ENCODE results near the gene TRAPPC10. TPM values are rescaled to one million over a fixed set of nuclear protein-coding genes. Genes with fewer than 3 reads are reported as not detected.

TRAPPC10 gene
- total and polyA plus RNA-seq, 5 donors from 2014 or later = 13.5 to 132 (median 17.9) TPM

GRCh38 chr21:44076316-44076715 is 64.2 kb downstream of the TRAPPC10 start:
- Mint-ChIP-seq H3K36me3 (peaks cover 41% of the 10 kb centered on the region), H3K9me3 (no peaks in the 10 kb centered on the region), H3K4me3 (no peak overlapping the region), H3K27me3 (no peaks in the 10 kb centered on the region), H3K4me1 (peaks cover 4 to 18% (median 12%) of the 10 kb centered on the region in 4 donors), H3K27ac (peak overlapping the region in 2 of 3 donors; percentile 79 to 80)
- H3K4me3 ChIP-seq (ENCODE audit: low read depth, low read length) = no peak overlapping the region
- H3K9me3 ChIP-seq (ENCODE audit: control insufficient read depth in 2 of 2, low read length in 2 of 2) = no peaks in the 10 kb centered on the region
- no peaks in the 10 kb centered on the region for H3K27me3 ChIP-seq (ENCODE audit: control insufficient read depth, insufficient read depth, low read length)
- ATAC-seq (ENCODE audit: low read depth in 2 of 2) (no peak), DNase-seq (no peak)
- peaks cover 87% of the 10 kb centered on the region for H3K36me3 ChIP-seq (ENCODE audit: control insufficient read depth, insufficient read depth, low read length)
- peak overlapping the region; percentile 2 for H3K27ac ChIP-seq (ENCODE audit: insufficient read depth, low read length, poor library complexity, severe bottlenecking)
- peaks cover 2% of the 10 kb centered on the region for H3K4me1 ChIP-seq (ENCODE audit: control insufficient read depth, insufficient read depth, low read length, poor library complexity, severe bottlenecking)

DNA sequence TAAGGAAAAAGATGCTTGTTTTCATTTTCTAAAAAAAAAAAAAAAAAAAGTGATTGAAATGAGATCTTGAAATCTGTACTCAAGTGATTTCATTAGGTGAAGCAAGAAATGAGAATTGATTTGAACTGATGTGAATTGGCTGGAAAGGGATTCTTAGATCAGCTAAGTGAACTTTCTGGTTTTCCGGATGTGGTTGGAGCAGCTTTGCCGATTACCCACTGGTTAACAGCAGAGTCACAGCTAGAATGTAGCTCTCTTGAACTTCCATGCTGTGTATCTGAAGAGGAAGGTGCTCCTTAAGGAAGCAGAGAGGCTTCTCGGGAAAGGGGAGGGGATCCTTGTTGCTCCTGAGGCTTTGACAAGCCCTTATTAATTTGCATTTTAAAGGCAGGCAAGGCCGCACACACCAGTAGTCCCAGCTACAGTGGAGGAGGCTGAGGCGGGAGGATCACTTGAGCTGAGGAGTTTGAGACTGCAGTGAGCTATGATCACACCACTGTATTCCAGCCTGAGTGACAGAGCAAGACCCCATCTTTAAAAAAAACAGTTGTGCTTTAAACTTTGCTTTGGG is 66.4 kb downstream of the TRAPPC10 start:
- peaks cover 18% of the 10 kb centered on the region for H3K4me1 ChIP-seq (ENCODE audit: control insufficient read depth, insufficient read depth, low read length, poor library complexity, severe bottlenecking)
- no peaks in the 10 kb centered on the region for H3K27me3 ChIP-seq (ENCODE audit: control insufficient read depth, insufficient read depth, low read length)
- no peak for DNase-seq
- no peak for ATAC-seq (ENCODE audit: low read depth in 2 of 2)
- no peak overlapping the region for H3K4me3 ChIP-seq (ENCODE audit: low read depth, low read length)
- Mint-ChIP-seq H3K36me3 (peaks cover 59% of the 10 kb centered on the region), H3K4me1 (peaks cover 11 to 35% (median 23%) of the 10 kb centered on the region in 4 donors), H3K27ac (peak overlapping the region; percentile 33 to 76 (median 45)), H3K9me3 (no peaks in the 10 kb centered on the region), H3K4me3 (peak overlapping the region in 1 of 4 donors; percentile 26), H3K27me3 (no peaks in the 10 kb centered on the region)
- peak overlapping the region; percentile 5 for H3K27ac ChIP-seq (ENCODE audit: insufficient read depth, low read length, poor library complexity, severe bottlenecking)
- peaks cover 86% of the 10 kb centered on the region for H3K36me3 ChIP-seq (ENCODE audit: control insufficient read depth, insufficient read depth, low read length)
- no peaks in the 10 kb centered on the region for H3K9me3 ChIP-seq (ENCODE audit: control insufficient read depth in 2 of 2, low read length in 2 of 2)

DNA sequence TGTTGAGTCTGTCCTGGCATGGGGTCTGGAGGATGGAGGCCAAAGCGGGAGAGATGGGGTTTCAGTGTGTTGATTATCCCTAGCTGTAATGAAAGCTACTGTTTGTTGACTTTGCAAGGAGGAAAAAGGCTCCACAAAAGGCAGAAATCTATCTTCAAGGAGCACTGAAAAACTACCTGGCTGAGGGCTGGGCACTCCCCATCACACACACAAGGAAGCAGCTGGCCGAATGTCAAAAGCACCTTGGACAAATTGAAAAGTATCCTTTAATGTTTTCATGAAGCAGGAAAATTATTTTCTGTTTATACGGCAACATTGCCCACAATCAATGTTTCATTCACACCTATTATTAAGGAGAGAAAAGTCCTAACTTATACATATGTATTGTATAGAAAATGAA is 67.3 kb downstream of the TRAPPC10 start:
- H3K9me3 Mint-ChIP-seq = no peaks in the 10 kb centered on the region
- H3K36me3 ChIP-seq (ENCODE audit: control insufficient read depth, insufficient read depth, low read length) = peaks cover 81% of the 10 kb centered on the region
- no peak overlapping the region for H3K4me3 ChIP-seq (ENCODE audit: low read depth, low read length)
- H3K27ac ChIP-seq (ENCODE audit: insufficient read depth, low read length, poor library complexity, severe bottlenecking) = peak overlapping the region; percentile 30
- no peaks in the 10 kb centered on the region for H3K9me3 ChIP-seq (ENCODE audit: control insufficient read depth in 2 of 2, low read length in 2 of 2)
- H3K36me3 Mint-ChIP-seq = peaks cover 56% of the 10 kb centered on the region
- no peak overlapping the region for H3K4me3 Mint-ChIP-seq
- no peaks in the 10 kb centered on the region for H3K27me3 Mint-ChIP-seq
- peaks cover 28% of the 10 kb centered on the region for H3K4me1 ChIP-seq (ENCODE audit: control insufficient read depth, insufficient read depth, low read length, poor library complexity, severe bottlenecking)
- H3K4me1 Mint-ChIP-seq = peaks cover 15 to 44% (median 31%) of the 10 kb centered on the region in 4 donors
- no peaks in the 10 kb centered on the region for H3K27me3 ChIP-seq (ENCODE audit: control insufficient read depth, insufficient read depth, low read length)
- peak overlapping the region; percentile 45 to 86 (median 70) for H3K27ac Mint-ChIP-seq
- ATAC-seq (ENCODE audit: low read depth in 2 of 2) (no peak), DNase-seq (no peak)

DNA sequence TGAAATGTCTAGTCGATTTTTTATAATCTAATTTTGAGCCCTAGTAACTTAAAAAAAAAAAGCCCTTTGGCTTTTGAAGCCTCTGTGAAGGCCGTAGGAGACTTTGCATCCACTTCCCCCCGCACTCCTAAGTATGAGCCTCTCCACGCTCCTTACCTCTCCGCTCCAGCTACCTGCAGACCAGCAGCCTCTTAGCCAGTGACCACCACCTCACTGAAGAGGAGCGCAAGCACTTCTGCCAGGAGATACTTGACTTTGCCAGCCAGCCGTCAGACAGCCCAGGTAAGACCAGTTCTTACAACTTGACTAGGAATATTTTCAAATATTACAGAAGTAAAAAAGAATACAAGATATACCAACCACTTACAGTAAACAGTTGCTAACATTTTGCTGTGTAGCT is 67.7 kb downstream of the TRAPPC10 start:
- DNase-seq = no peak
- Histone ChIP-seq H3K27ac (ENCODE audit: insufficient read depth, low read length, poor library complexity, severe bottlenecking) (no peak overlapping the region), H3K4me1 (ENCODE audit: control insufficient read depth, insufficient read depth, low read length, poor library complexity, severe bottlenecking) (peaks cover 32% of the 10 kb centered on the region), H3K36me3 (ENCODE audit: control insufficient read depth, insufficient read depth, low read length) (peaks cover 79% of the 10 kb centered on the region), H3K27me3 (ENCODE audit: control insufficient read depth, insufficient read depth, low read length) (no peaks in the 10 kb centered on the region), H3K9me3 (ENCODE audit: control insufficient read depth in 2 of 2, low read length in 2 of 2) (no peaks in the 10 kb centered on the region), H3K4me3 (ENCODE audit: low read depth, low read length) (no peak overlapping the region)
- Mint-ChIP-seq H3K27me3 (no peaks in the 10 kb centered on the region), H3K4me3 (no peak overlapping the region), H3K36me3 (peaks cover 57% of the 10 kb centered on the region), H3K27ac (peak overlapping the region in 2 of 3 donors; percentile 86 to 88), H3K9me3 (no peaks in the 10 kb centered on the region), H3K4me1 (peaks cover 15 to 46% (median 35%) of the 10 kb centered on the region in 4 donors)
- ATAC-seq (ENCODE audit: low read depth in 2 of 2) = no peak

- Histone ChIP-seq H3K36me3 (ENCODE audit: control insufficient read depth, insufficient read depth, low read length) (peaks cover 72% of the 10 kb centered on the region), H3K27me3 (ENCODE audit: control insufficient read depth, insufficient read depth, low read length) (no peaks in the 10 kb centered on the region), H3K4me3 (ENCODE audit: low read depth, low read length) (peak overlapping the region; percentile 53), H3K27ac (ENCODE audit: insufficient read depth, low read length, poor library complexity, severe bottlenecking) (peak overlapping the region; percentile 83), H3K9me3 (ENCODE audit: control insufficient read depth in 2 of 2, low read length in 2 of 2) (no peaks in the 10 kb centered on the region), H3K4me1 (ENCODE audit: control insufficient read depth, insufficient read depth, low read length, poor library complexity, severe bottlenecking) (peaks cover 62% of the 10 kb centered on the region)
- DNase-seq (peak in 1 of 3 donors; percentile 41), ATAC-seq (ENCODE audit: low read depth in 2 of 2) (no peak)
- Mint-ChIP-seq H3K36me3 (peaks cover 56% of the 10 kb centered on the region), H3K4me3 (peak overlapping the region; percentile 11 to 85 (median 59)), H3K9me3 (no peaks in the 10 kb centered on the region), H3K27ac (peak overlapping the region; percentile 96 to 97 (median 97)), H3K4me1 (peaks cover 15 to 71% (median 47%) of the 10 kb centered on the region in 4 donors), H3K27me3 (no peaks in the 10 kb centered on the region)
Measured at GRCh38 chr21:44082648-44083440, 70.7 kb downstream of the TRAPPC10 start.

- peaks cover 59% of the 10 kb centered on the region for H3K36me3 Mint-ChIP-seq
- peak overlapping the region; percentile 96 to 97 (median 97) for H3K27ac Mint-ChIP-seq
- H3K9me3 Mint-ChIP-seq = no peaks in the 10 kb centered on the region
- H3K4me3 ChIP-seq (ENCODE audit: low read depth, low read length) = peak overlapping the region; percentile 53
- ATAC-seq (ENCODE audit: low read depth in 2 of 2) (peak; percentile 79 to 82), DNase-seq (peak; percentile 32 to 87 (median 73))
- H3K36me3 ChIP-seq (ENCODE audit: control insufficient read depth, insufficient read depth, low read length) = peaks cover 72% of the 10 kb centered on the region
- H3K4me1 ChIP-seq (ENCODE audit: control insufficient read depth, insufficient read depth, low read length, poor library complexity, severe bottlenecking) = peaks cover 68% of the 10 kb centered on the region
- no peaks in the 10 kb centered on the region for H3K9me3 ChIP-seq (ENCODE audit: control insufficient read depth in 2 of 2, low read length in 2 of 2)
- no peaks in the 10 kb centered on the region for H3K27me3 Mint-ChIP-seq
- peak overlapping the region; percentile 83 for H3K27ac ChIP-seq (ENCODE audit: insufficient read depth, low read length, poor library complexity, severe bottlenecking)
- H3K27me3 ChIP-seq (ENCODE audit: control insufficient read depth, insufficient read depth, low read length) = no peaks in the 10 kb centered on the region
- H3K4me1 Mint-ChIP-seq = peaks cover 11 to 73% (median 48%) of the 10 kb centered on the region in 4 donors
- H3K4me3 Mint-ChIP-seq = peak overlapping the region; percentile 22 to 85 (median 59)
Measured at GRCh38 chr21:44083631-44084291, 71.7 kb downstream of the TRAPPC10 start.

DNA sequence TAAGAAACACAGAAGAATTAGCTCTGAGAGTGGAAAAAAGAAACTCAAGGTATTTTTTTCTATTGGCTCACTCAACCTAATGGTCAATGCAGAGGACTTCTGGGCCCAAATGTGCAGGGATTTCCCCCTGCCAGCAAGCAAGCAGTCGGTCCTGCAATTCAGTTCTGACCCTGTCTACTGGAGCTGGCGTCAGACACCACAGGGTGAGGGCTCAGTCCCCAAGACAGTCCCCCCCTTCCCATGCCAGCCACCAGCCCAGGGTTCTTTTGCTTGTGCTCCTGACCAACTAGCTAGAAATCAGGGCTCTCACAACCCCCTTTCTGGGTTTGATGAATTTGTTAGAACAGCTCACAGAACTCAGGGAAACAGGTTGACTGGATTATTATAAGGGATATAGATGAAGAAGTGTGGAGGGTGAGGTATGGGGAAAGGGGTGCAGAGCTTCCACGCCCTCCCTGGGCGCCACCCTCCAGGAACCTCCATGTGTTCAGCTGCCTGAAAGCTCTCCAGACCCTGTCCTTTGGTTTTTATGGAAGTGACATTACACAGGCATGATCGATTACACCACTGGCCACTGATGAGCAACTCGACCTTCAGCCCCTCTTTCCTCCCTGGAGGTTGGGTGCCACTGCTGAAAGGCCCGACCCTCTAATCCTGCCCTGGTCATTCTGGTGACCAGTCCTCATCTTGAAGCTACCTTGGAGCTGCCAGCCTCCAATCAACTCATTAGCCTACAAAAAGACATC is 72.6 kb downstream of the TRAPPC10 start:
- Histone ChIP-seq H3K4me3 (ENCODE audit: low read depth, low read length) (peak overlapping the region; percentile 53), H3K4me1 (ENCODE audit: control insufficient read depth, insufficient read depth, low read length, poor library complexity, severe bottlenecking) (peaks cover 77% of the 10 kb centered on the region)

More for the DNA sequence above, 72.6 kb downstream of the TRAPPC10 start:
- peaks cover 4% of the 10 kb centered on the region for H3K27me3 Mint-ChIP-seq
- peak overlapping the region; percentile 96 to 97 (median 97) for H3K27ac Mint-ChIP-seq
- no peak for DNase-seq
- H3K36me3 Mint-ChIP-seq = peaks cover 61% of the 10 kb centered on the region
- no peak for ATAC-seq (ENCODE audit: low read depth in 2 of 2)
- Histone ChIP-seq H3K27ac (ENCODE audit: insufficient read depth, low read length, poor library complexity, severe bottlenecking) (peak overlapping the region; percentile 83), H3K9me3 (ENCODE audit: control insufficient read depth in 2 of 2, low read length in 2 of 2) (no peaks in the 10 kb centered on the region), H3K27me3 (ENCODE audit: control insufficient read depth, insufficient read depth, low read length) (no peaks in the 10 kb centered on the region), H3K36me3 (ENCODE audit: control insufficient read depth, insufficient read depth, low read length) (peaks cover 70% of the 10 kb centered on the region)
- H3K4me3 Mint-ChIP-seq = peak overlapping the region; percentile 22 to 85 (median 59)
- H3K9me3 Mint-ChIP-seq = no peaks in the 10 kb centered on the region
- H3K4me1 Mint-ChIP-seq = peaks cover 17 to 82% (median 56%) of the 10 kb centered on the region in 4 donors
